Measurements from ENCODE around the gene SERF2.

DNA sequence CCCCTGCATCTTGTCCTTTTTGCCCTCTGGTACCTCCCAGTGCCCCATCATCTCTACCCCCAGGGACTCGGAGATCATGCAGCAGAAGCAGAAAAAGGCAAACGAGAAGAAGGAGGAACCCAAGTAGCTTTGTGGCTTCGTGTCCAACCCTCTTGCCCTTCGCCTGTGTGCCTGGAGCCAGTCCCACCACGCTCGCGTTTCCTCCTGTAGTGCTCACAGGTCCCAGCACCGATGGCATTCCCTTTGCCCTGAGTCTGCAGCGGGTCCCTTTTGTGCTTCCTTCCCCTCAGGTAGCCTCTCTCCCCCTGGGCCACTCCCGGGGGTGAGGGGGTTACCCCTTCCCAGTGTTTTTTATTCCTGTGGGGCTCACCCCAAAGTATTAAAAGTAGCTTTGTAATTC is 1.5 kb downstream of the SERF2 start:
- TF ChIP-seq, protein P1, sequence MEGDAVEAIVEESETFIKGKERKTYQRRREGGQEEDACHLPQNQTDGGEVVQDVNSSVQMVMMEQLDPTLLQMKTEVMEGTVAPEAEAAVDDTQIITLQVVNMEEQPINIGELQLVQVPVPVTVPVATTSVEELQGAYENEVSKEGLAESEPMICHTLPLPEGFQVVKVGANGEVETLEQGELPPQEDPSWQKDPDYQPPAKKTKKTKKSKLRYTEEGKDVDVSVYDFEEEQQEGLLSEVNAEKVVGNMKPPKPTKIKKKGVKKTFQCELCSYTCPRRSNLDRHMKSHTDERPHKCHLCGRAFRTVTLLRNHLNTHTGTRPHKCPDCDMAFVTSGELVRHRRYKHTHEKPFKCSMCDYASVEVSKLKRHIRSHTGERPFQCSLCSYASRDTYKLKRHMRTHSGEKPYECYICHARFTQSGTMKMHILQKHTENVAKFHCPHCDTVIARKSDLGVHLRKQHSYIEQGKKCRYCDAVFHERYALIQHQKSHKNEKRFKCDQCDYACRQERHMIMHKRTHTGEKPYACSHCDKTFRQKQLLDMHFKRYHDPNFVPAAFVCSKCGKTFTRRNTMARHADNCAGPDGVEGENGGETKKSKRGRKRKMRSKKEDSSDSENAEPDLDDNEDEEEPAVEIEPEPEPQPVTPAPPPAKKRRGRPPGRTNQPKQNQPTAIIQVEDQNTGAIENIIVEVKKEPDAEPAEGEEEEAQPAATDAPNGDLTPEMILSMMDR (IDR thresholded peaks at IDR 0.05) = no peak
- TF ChIP-seq POLR2A (IDR thresholded peaks at IDR 0.05) = no peak
